ENCODE data around the gene CD226.

The CD226 gene

GRCh38 chr18:69830189-69830588 lies 117.5 kb downstream of the CD226 start:
- in situ Hi-C loops (cut with MboI; ENCODE audit: low sequenced_read_pairs, unreplicated experiment) = no loop called here
- TF ChIP-seq, protein P1, sequence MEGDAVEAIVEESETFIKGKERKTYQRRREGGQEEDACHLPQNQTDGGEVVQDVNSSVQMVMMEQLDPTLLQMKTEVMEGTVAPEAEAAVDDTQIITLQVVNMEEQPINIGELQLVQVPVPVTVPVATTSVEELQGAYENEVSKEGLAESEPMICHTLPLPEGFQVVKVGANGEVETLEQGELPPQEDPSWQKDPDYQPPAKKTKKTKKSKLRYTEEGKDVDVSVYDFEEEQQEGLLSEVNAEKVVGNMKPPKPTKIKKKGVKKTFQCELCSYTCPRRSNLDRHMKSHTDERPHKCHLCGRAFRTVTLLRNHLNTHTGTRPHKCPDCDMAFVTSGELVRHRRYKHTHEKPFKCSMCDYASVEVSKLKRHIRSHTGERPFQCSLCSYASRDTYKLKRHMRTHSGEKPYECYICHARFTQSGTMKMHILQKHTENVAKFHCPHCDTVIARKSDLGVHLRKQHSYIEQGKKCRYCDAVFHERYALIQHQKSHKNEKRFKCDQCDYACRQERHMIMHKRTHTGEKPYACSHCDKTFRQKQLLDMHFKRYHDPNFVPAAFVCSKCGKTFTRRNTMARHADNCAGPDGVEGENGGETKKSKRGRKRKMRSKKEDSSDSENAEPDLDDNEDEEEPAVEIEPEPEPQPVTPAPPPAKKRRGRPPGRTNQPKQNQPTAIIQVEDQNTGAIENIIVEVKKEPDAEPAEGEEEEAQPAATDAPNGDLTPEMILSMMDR (IDR thresholded peaks at IDR 0.05; ENCODE audit: borderline replicate concordance, control extremely low read depth, extremely low read depth, insufficient read depth, missing control alignments) = no peak
- DNase-seq (ENCODE audit: low spot score) = no peak

DNA sequence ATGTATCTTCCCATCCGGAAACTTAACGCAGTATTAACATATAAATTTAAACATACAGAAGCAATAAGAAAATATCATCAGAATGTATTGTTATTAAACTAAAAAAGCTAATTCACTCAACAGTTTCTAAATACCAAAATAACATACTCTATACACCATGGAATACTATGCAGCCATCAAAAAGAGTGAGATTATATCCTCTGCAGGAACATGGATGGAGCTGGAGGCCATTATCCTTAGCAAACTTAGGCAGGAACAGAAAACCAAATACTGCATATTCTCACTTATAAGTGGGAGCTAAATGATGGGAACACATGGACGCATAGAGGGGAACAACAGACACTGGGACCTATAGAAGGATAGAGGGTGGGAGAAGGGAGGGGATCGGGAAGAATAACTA lies 127.1 kb downstream of the CD226 start:
- DNase-seq (ENCODE audit: low spot score) = no peak
- in situ Hi-C loops (cut with MboI; ENCODE audit: low sequenced_read_pairs, unreplicated experiment) = no loop called here
- TF ChIP-seq, protein P1 (IDR thresholded peaks at IDR 0.05; ENCODE audit: borderline replicate concordance, control extremely low read depth, extremely low read depth, insufficient read depth, missing control alignments) = no peak

GRCh38 chr18:69819460-69819859 lies 128.2 kb downstream of the CD226 start:
- in situ Hi-C loops (cut with MboI; ENCODE audit: low sequenced_read_pairs, unreplicated experiment) = no loop called here
- DNase-seq (ENCODE audit: low spot score) = no peak
- TF ChIP-seq, protein P1 (IDR thresholded peaks at IDR 0.05; ENCODE audit: borderline replicate concordance, control extremely low read depth, extremely low read depth, insufficient read depth, missing control alignments) = no peak

DNA sequence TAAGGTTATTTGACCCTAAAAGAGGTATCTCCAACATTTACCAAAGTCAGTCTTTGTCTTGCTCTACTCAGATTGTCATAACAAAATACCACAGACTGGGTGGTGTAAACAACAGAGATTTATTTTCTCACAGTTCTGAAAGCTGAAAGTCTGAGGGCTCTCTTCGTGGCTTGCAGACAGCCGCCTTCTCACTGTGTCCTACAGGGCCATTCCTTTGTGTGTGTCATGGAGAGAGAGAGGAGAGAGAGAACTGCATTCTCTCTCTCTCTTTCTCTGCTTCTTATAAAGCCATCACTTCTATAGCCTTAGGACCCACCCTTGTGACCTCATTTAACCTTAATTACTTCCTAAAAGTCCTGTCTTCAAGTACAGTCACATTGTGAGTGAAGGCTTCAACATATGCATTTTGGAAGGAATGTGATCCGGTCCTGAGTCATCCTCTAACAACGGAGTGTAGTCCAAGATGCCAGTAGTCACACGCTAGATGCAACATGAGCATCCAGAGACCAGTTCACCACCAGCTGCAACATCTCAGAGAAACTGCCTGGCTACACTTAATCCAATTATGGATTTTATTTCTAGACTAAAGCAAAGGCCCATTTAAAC lies 130.2 kb downstream of the CD226 start:
- TF ChIP-seq, protein P1 (IDR thresholded peaks at IDR 0.05; ENCODE audit: borderline replicate concordance, control extremely low read depth, extremely low read depth, insufficient read depth, missing control alignments) = no peak
- in situ Hi-C loops (cut with MboI; ENCODE audit: low sequenced_read_pairs, unreplicated experiment) = no loop called here
- DNase-seq (ENCODE audit: low spot score) = no peak

DNA sequence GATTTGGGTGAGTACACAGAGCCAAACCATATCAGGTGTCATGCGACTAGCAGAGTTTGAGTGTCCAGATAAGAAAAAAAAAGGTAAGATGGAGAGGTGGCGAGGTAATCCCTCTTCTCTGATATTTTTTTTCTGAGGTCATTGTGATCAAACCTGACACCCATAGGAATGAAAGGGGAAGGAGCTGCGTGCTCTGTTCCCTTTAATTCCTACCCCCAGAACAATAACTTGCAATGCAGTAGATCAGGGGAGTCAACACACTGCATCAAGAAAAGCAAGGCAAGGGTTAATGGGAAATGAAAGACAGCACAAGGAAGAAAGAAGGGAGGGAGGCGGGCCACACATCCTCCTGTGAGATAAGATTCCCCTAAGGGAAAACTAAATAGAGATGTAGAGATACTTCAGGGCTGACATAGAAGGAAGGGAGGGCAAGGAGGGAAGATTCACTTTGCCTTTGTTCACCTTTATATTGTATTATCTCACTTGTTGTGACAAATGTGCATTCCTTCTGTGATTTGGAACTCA lies 132.8 kb downstream of the CD226 start:
- DNase-seq (ENCODE audit: low spot score) = no peak
- TF ChIP-seq, protein P1 (IDR thresholded peaks at IDR 0.05; ENCODE audit: borderline replicate concordance, control extremely low read depth, extremely low read depth, insufficient read depth, missing control alignments) = no peak
- in situ Hi-C loops (cut with MboI; ENCODE audit: low sequenced_read_pairs, unreplicated experiment) = no loop called here

DNA sequence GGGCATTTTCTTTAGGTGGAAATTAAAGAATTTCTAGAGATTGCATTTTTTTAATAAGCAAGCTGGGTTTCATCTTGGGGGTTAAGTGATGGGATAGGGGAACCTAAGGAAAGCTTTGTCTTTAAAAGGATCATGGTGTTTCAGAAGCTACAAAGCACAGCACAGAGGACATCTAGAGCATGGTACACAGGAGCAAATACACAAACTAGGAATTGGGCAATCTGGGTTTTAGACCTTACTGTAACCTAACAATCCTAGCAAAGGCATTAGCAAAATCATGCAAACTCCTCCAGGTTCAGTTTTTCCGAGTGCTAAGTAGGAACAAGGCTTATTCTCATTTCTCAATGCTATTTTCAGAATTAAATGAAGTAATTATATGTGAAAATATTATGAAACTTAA lies 134.1 kb downstream of the CD226 start:
- TF ChIP-seq, protein P1 (IDR thresholded peaks at IDR 0.05; ENCODE audit: borderline replicate concordance, control extremely low read depth, extremely low read depth, insufficient read depth, missing control alignments) = no peak

More for the DNA sequence above, 134.1 kb downstream of the CD226 start:
- in situ Hi-C loops (cut with MboI; ENCODE audit: low sequenced_read_pairs, unreplicated experiment) = no loop called here
- no peak for DNase-seq (ENCODE audit: low spot score)
